ENCODE results near the gene TEX19.
"Not testable (repeated sequence)": the region's sequence is repeated elsewhere in the genome, so short reads cannot be mapped to it uniquely, and the experiment has no call there.

TEX19 gene

DNA sequence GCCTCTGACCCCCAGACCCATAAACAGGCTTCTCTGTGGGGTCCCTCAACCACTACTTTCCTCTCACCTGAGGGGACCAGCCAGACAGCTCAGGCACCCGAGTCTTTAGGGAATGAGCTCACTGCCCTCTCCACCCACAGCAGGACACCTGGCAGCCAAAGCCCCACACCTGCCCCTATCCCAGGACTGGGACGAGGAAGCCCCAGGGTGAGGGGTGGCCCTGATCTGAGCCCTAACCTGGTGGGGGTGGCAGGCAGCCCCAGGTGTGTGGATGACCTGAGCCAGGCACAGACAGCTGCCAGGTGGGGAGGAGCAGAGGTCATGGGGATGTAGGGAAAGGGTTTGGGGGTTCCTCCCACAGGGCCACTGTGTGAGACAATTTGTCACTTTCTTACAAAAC, 1.7 kb upstream of the TEX19 start:
- DNase-seq: no peak

- not testable (repeated sequence) for DNase-seq
Observed at GRCh38 chr17:82359451-82360074, 516 bp downstream of the TEX19 start.

GRCh38 chr17:82361885-82362633, 3.0 kb downstream of the TEX19 start:
- DNase-seq: no peak

GRCh38 chr17:82365606-82366295, 6.7 kb downstream of the TEX19 start:
- DNase-seq: no peak

DNA sequence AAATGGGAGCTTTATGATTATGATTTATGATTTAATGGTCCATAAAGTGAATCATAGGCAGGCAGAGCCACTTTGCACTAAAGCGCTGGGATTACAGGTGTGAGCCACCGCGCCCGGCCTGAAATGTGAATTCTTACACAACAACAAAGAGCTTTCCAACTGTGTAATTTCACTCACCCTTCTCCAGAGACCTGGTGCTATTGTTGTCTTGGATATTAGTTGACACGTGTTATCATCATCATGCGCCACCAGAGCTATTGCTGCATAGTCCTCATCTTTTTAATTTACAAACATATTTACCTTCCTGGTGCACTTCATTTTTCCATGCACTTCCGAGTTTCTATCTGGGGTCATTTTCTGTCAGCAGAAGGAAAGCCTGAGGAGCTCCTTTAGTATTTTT, 7.7 kb downstream of the TEX19 start:
- DNase-seq: no peak

- no peak for DNase-seq
Observed at GRCh38 chr17:82367724-82368524, 8.9 kb downstream of the TEX19 start.

DNA sequence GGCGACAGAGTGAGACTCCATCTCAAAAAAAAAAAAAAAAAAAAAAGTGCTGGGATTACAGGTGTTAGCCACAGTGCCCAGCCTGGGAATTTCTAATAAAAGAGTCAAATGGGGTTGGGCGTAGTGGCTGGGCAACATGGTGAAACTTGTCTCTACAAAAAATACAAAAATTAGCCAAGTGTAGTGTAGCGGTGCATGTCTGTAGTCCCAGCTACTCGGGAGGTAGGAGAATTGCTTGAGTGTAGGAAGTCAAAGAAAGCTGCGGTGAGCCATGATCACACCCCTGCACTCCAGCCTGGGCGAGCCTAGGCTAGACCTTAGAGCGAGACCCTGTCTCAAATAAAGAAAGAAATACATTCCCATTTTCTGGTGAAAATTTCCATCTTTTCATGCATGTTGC, 10.2 kb downstream of the TEX19 start:
- DNase-seq: no peak

DNA sequence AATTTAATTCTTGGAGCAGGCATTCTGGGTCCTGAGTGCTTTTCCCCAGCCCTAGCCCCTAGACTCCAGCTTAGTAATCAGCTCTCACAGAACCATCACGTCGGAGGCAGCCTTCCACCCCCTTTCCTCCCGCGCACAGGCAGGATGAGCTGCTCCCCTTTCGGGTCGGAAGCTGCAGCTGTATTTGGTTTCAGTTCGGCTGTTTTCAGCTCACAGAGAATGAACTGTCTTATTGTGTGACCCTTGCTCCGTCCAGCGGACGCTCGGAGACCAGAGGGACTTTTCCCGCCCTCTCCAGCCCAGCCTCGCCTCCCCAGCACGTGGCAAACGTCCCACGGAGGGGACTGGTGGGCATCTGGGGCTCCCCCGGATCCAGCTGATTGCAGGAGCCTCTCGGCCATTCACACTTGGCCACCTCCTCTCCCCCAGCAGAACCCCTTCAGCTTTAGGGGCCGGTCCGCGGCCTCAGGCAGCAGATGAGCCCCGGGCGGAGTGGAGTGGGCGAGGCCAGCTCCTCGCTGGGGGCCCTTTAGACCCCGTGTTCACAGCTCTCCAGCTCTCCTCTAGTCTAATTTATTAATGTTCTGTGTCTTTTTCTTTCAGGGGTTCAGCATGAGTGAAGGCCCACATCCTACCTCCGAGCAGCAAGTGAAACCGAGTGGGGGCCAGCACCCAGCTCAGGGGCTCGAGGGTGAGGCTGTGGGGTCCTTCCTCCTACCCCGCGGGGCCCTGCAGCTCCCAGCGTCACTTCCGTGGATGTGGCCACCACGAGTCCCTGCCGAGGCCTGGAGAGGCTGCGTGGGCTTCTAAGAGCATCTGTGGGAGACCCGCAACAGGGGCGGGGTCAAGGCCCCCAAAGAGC, 11.7 kb downstream of the TEX19 start:
- no peak for DNase-seq

DNA sequence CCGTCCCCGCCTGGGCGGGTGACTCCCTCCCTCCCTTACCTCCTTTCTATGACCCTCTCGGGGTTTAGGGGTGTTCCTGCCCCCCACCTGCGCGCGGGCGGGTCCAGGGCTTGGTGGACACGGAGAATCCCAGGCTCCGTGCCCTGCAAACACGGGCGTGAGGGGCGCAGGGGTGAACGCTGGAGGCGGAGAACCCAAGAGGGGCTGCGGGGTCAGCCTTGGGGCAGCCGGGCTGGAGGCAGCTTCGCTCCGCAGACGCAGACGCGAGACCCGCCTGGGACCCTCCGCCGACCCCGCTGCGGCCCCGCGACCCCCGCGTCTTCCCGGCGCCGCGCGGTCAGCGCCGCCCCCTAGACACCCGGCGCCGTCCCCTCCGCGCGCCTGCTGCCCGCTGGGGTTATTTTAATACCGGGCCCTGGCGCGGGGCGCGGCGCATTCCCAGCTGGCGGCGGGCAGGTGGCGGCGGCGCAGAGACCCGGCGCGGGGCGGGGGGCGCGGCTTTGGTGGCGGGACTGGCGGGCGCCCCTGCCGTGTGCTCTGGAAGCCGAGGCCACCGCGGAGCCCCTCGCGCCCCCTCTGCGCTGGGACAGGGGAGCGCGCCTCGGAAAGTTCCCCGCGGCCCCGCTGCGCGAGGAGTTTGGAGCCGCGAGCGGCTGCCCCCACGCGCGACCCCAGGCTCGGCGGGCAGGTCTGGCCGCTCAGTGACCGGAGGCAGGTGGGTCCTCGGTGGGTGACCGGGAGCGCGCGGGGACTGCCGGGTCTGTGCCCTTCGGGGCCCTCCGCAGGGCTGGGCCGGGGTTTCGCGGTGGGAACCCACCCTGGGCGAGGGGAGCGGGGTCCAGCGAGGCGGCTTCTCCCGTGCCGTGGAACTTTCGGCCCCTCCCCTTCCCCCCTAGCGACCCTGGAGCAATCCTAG, 12.5 kb downstream of the TEX19 start, which contains the start of gene UTS2R:
TSS of gene UTS2R (plus strand) at position 433 of the 916 bp plus-strand sequence. CDS start 2,560 bp downstream, outside the sequence.
- no peak for DNase-seq

DNA sequence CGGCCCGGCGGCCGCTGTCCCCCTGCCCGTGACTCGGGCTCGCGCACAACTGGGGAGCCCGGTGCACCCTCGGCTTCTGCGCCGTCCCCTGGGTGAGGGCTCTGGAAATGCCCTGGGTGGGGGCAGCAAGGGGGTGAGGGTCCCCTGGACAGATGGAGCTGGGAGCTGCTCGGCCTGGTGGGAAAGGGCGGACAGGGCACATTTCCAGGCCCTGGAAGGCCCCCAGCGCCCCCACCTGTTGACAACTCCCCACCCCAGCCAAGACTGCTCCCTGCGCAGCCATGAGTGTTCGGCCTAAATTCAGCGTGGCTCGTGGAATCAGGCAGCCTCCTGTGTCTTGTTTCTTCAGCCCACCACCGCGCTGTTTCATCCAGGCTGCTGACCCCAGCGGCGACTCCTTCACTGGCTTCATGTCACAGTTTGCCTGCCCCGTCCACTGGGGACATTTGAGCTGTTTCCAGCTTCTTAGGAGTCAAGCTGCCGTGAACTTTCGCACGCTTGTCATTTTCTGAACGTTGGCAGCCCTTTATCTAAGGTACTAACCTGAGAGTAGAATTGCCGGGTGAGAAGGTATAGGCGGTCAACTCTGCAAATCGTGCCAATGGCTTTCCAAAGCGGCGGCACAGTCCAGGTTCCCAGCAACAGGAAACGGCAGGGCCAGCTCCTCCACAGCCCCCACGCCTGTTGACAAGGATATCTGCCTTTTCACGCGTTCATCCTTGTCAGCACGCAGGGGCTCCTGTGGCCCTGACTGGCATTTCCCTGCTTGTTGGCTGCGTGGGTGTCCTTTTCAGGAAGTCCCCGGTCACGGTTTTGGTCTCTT, 13.4 kb downstream of the TEX19 start:
- no peak for DNase-seq

DNA sequence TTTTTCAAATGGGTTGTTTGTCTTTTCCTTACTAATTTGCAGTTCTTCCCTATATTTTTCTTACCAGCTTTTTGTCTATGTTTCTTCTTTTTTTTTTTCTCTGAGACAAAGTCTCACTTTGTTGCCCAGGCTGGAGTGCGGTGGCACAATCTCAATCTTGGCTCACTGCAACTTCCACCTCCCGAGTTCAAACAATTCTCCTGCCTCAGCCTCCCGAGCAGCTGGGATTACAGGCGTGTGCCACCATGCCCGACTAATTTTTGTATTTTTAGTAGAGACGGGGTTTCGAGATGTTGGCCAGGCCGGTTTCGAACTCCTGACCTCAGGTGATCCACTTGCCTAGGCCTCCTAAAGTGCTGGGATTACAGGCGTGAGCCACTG, 14.0 kb downstream of the TEX19 start:
- not testable (repeated sequence) for DNase-seq

DNA sequence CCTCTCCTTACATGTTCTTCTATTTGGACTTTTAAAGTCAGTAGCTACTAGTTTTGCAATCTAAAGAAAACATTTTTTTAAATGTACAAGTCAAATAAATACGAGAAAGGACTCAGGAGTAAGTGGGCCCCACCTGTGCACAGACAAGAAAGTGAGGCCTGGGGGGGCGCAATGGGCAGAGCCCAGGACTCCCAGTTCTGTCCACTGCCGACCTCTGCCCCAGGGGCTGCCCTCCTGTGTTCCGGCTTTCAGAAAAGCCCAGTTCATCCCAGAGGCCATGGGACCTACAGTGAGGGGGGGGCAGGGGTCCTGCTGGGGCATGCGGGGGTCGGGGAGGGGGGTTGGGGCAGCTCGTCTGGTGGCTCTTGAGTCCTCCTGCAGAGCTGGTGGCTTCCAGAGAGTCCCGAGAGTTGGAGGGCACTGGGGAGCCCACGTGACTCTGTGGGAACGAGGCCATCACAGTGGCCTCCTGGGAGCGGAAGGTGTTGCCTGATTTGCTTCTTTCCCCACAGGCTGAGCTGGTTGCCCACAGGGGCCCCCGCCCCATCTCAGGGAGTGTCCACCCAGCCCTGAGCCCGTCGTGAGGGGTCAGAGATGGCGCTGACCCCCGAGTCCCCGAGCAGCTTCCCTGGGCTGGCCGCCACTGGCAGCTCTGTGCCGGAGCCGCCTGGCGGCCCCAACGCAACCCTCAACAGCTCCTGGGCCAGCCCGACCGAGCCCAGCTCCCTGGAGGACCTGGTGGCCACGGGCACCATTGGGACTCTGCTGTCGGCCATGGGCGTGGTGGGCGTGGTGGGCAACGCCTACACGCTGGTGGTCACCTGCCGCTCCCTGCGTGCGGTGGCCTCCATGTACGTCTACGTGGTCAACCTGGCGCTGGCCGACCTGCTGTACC, 14.9 kb downstream of the TEX19 start:
- DNase-seq: no peak

DNA sequence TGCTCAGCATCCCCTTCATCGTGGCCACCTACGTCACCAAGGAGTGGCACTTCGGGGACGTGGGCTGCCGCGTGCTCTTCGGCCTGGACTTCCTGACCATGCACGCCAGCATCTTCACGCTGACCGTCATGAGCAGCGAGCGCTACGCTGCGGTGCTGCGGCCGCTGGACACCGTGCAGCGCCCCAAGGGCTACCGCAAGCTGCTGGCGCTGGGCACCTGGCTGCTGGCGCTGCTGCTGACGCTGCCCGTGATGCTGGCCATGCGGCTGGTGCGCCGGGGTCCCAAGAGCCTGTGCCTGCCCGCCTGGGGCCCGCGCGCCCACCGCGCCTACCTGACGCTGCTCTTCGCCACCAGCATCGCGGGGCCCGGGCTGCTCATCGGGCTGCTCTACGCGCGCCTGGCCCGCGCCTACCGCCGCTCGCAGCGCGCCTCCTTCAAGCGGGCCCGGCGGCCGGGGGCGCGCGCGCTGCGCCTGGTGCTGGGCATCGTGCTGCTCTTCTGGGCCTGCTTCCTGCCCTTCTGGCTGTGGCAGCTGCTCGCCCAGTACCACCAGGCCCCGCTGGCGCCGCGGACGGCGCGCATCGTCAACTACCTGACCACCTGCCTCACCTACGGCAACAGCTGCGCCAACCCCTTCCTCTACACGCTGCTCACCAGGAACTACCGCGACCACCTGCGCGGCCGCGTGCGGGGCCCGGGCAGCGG, 15.7 kb downstream of the TEX19 start:
- DNase-seq: no peak

GRCh38 chr17:82375359-82376041, 16.5 kb downstream of the TEX19 start:
- no peak for DNase-seq

DNA sequence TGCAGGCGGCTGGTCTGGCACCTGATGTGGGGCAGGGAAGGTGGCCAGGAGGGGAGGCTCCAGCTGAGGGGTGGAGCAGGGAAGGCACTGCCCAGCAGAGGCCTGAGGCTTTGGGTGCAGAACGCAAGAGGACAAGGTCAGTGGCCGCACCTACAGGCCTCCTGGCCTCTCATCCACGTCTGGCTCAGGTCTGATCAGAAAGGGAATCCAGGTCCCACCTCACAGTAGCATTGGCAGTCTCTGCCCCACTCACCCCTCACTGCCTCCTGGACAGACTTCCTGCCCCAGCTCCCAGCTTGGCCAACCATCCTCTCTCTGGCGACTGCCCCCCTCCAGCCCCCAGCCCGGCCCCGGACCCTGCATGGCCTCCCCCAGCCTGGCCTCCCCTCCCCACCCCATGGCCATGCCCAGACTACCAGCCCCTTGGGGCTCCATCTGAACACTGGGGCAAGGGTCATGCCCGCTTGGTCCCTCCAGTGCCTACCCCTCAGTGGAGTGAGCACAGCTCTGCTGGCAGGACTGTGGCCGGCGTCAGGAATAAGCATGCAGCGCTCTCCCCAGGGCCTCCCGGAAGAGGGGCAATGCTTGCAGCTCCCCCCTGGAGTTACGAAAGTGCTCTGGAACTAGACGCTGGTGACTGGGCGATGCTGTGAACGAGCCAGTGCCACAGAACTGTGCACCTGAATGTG, 17.1 kb downstream of the TEX19 start:
- no peak for DNase-seq

DNA sequence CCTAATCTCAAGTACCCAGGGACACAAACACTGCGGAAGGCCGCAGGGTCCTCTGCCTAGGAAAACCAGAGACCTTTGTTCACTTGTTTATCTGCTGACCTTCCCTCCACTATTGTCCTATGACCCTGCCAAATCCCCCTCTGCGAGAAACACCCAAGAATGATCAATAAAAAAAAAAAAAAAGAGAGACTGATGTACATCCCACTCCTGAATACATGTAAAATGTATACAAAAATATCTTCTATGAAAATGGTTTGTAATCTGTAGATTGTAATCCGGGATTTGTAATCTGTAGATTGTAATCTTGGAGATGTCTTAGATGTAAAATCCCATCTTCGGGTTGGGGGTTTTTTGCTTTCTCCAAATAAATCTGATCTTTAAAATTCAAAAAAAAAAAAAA, 18.2 kb downstream of the TEX19 start:
- not testable (repeated sequence) for DNase-seq

Data from cortex of kidney (tissue), 1 donor.